ENCODE results near the gene PDXP.
"Not testable (repeated sequence)": the region's sequence is repeated elsewhere in the genome, so short reads cannot be mapped to it uniquely, and the experiment has no call there.

Gene PDXP

DNA sequence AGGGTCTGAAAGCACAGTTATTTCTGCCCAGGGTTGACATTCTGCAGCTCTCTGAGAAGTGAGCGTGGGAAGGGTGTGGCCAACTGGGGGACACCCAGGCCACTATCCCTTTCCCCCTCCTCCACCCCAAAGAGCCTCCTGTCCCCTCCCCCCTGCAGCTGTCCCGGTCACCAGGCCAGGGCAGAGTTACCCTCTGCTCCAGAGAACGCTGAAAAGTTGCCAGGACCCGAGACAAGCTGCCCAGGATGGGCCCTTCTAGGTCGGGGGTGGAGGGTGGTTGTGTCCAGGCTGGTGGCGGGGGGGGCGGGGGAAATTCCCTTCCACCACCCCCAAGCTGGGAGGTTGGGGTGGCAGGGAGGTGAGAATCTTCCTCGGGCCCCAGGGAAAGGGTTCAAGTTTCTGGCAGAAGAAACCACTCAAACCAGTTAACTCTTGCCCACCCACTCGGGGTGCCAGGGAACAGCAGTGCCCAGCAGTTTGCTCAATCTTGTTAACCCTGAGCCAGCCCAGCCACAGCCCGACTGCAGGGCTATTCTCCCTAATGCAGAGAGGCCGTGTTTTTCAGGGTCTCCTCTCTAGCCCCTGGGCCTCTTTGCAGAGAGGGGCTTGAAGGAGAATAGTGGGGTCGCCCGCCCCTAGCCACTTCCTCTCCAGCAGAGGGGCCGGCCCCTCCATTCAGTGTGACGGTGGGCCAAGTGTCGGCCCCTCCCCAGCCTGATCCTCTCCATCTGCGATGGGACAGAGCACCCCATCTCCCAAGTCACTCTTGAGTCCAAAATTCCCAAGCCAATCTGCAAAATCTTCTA, 17.6 kb downstream of the PDXP start:
- DNase-seq = peak; percentile 41

- peak; percentile 97 for DNase-seq
Measured at GRCh38 chr22:37676736-37677492, 18.4 kb downstream of the PDXP start.

GRCh38 chr22:37677493-37677974, 19.0 kb downstream of the PDXP start:
- DNase-seq = no peak

- DNase-seq = no peak
Measured at GRCh38 chr22:37678372-37678771, 19.8 kb downstream of the PDXP start.

- no peak for DNase-seq
Measured at GRCh38 chr22:37679670-37680069, 21.1 kb downstream of the PDXP start.

DNA sequence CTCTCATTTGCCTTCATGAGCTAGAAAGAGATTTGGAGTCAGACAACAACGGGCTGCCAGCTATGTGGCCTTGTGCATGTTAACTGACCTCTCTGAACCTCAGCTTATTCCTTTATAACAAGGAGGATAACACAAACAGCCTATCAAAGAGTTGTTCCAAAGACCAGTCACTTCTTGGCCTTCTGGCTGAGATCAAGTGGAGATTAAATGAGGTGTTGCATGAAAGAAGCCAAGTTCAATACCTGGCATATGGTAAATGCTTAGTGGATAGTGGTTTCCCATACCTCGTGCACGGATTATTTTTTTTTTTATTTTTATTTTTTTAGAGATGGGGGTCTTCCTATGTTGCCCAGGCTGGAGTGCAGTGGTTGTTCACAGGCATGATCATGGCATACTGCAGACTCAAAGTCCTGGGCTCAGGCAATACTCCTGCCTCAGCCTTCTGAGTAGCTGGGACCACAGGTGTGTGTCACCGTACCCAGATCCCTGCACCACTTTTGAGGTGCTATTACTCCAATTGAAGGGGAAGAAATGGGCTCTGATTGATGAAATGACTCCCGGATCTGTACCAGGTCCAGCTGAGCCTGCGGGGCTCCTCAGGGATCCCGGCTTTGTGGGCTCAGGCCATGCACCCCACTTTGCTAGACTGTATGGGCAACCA, 21.8 kb downstream of the PDXP start:
- DNase-seq = no peak

DNA sequence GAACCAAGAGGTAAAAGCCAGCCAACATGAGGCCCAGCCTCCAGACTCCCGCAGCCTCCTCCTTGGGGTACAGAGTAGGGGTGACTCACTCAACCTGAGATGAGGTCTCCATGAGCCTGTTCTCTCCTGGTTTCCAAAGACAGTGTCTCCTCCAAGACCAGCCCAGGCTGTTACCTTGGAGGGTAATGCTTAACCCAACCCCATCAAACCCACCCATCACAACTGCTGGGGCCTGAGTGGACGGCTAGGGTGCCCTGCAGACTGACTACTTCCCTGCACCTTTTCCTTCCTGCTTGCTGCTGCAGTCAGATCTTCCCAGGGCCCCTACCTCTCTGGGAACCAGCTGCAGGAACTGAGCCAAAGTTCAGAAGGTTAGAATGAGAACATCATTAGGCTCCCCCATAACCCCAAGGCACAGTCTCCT, 22.5 kb downstream of the PDXP start:
- no peak for DNase-seq

DNA sequence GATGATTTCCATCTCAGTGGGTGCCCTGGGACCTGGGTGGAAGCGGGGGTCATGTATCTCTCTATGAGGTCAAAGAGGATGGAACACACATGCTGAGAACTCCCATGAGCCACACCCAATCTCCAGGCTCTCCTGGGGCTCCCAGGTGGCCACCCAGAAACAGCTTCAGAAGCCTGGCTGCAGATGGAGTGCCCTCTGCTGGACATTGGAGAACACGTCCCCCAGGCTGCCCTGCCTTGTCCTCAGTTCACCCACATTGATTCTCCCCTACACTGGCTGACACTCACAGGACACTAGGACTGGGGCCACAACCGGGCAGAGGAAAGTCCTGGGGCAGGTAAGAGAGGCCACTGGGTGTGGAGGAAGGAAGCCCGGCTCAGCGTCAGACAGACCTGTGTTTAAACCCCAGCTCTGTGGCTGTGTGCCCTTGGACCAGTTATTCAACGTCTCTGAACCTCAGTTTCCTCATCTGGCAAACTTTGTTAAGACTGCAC, 23.1 kb downstream of the PDXP start:
- peak; percentile 88 for DNase-seq

DNA sequence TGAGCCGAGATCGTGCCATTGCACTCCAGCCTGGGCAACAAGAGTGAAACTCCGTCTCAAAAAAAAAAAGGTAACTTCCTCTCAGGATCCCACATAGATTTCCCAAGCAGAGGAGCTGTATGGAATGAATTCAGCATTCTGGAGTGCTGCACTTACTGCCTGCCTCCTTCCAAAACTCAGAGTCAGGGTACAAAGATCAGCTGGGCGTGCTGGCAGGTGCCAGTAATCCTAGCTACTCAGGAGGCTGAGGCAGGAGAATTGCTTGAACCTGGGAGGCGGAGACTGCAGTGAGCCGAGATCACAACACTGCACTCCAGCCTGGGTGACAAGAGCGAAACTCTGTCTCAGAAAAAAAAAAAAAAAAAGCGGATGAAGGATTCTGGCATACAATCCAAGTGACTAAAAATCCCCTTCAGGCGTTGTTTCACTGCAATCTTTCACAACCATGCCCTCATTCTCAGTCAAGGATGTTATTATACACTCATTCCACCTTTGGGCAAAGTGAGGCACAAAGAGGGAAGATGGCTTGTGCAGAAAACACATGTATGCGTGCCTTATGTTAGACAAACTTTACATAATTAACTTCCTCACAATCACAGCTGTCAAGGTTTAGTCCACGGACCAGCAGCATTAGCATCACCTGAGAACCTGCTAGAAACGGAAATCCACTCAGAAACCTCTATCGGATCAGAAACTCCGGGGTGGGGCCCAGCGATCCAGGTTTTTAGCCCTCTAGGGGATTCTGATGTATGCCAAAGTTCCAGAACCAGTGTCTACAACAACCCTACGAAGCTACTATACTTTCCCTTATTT, 26.5 kb downstream of the PDXP start:
- no peak for DNase-seq

- peak; percentile 86 for DNase-seq
Measured at GRCh38 chr22:37686002-37686982, 27.8 kb downstream of the PDXP start, which contains the start of gene NOL12. NOL12 (plus strand) TSS chr22:37686343; CDS start chr22:37686393, 50 bp downstream.

DNA sequence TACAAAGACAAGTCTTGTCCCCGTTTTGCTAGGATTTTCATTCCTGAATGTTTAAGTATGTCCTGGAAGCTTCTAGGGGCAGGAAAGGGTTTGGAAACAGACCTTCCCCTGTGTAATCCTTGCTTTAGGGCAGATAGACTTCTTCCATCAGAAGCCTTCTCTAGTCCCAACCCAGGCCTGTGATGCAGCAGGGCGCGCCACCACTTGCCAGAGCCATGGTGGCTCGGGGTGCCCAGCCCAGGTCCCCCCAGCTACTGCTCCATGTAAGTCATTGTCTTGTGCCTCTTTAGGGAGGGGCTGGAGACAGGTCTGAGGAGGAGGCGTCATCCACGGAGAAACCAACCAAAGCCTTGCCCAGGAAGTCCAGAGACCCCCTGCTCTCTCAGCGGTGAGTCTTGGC, 31.9 kb downstream of the PDXP start:
- no peak for DNase-seq

GRCh38 chr22:37690901-37691504, 32.5 kb downstream of the PDXP start:
- no peak for DNase-seq

GRCh38 chr22:37692627-37693285, 34.2 kb downstream of the PDXP start:
- DNase-seq = no peak

- not testable (repeated sequence) for DNase-seq
Measured at GRCh38 chr22:37694131-37694530, 35.6 kb downstream of the PDXP start.

GRCh38 chr22:37696260-37696656, 37.7 kb downstream of the PDXP start:
- not testable (repeated sequence) for DNase-seq

GRCh38 chr22:37696657-37697537, 38.4 kb downstream of the PDXP start, which contains the start of gene TRIOBP:
TRIOBP (plus strand) TSS chr22:37697048; CDS start chr22:37701366, 4,318 bp downstream.
- peak; percentile 91 for DNase-seq

GRCh38 chr22:37697538-37697835, 39.0 kb downstream of the PDXP start:
- no peak for DNase-seq

GRCh38 chr22:37701141-37701786, 42.7 kb downstream of the PDXP start:
- no peak for DNase-seq

Data from activated CD4-positive, alpha-beta T cell treated with anti-CD3 and anti-CD28 coated beads, Interleukin-10, Interleukin-2, amounts not matched to agents 100 ng/mL and 50 ng/mL, durations not matched to agents 16 hours and 8 hours (primary cell).